Endothelial cell of umbilical vein (primary cell): ENCODE measurements around the gene JARID2. TPM values are rescaled to one million over a fixed set of nuclear protein-coding genes. Genes with fewer than 3 reads are reported as not detected.

Source experiments
- BruUV-seq: library from RNA; stranded (reverse); fragments of 400-500 nt; replicated peaks from 2 replicates; lab custom pipeline; 2021; lab: Mats Ljungman, UMichigan
- CTCF ChIA-PET: fragments of 300-600, 350-600 bp; sonication (Branson Sonifier 250); formaldehyde crosslinking; loops from one replicate; lab custom pipeline; 2021; ENCODE audit warnings: antibody characterized with exemption, inconsistent platforms; lab: Charles Lee
- POLR2A ChIA-PET: fragments of 300-600, 350-600 bp; sonication (Branson Sonifier 250); formaldehyde crosslinking; loops from one replicate; lab custom pipeline; 2021; ENCODE audit warnings: antibody characterized with exemption, inconsistent platforms; lab: Charles Lee
- DNase-seq: peaks from one replicate; pipeline ENCODE4 v3.0.0-alpha.2; 2011; ENCODE audit warnings: low read depth, low spot score
- FAIRE-seq: peaks from 2 replicates; lab custom pipeline; 2011; peaks lifted over from hg19 to GRCh38; lab: Jason Lieb, UNC
- H2AFZ ChIP-seq: 2 replicates; pipeline ENCODE4 v1.6.0; 2012; ENCODE audit warnings: low read depth, low read length, control low read depth, inconsistent platforms
- H3K27ac ChIP-seq: 2 replicates; pipeline ENCODE4 v1.5.1; 2011; ENCODE audit warnings: low read depth, mild to moderate bottlenecking, control low read depth, low read length, moderate library complexity; ENCODE audit not compliant: insufficient read depth
- H3K27me3 ChIP-seq, 2 experiments: 2 replicates each; pipeline versions ENCODE4 v1.6.0 to v1.6.1; 2011; ENCODE audit warnings: low read length in 2 of 2, mixed read lengths in 1 of 2; ENCODE audit not compliant: control insufficient read depth in 2 of 2, insufficient read depth in 2 of 2
- H3K36me3 ChIP-seq, 2 experiments: 2 replicates in 1 of 2; 3 replicates in 1 of 2; pipeline ENCODE4 v1.5.1; 2011; ENCODE audit warnings: low read length in 2 of 2, mild to moderate bottlenecking in 1 of 2, moderate library complexity in 1 of 2; ENCODE audit not compliant: control insufficient read depth in 2 of 2, insufficient read depth in 2 of 2; ENCODE audit errors: extremely low read depth in 1 of 2
- H3K4me1 ChIP-seq: 3 replicates; pipeline ENCODE4 v1.5.1; 2011; ENCODE audit warnings: mild to moderate bottlenecking, low read length; ENCODE audit not compliant: control insufficient read depth, insufficient read depth; ENCODE audit errors: extremely low read depth
- H3K4me2 ChIP-seq: 2 replicates; pipeline ENCODE4 v1.6.1; 2011; ENCODE audit warnings: low read length, control low read depth, mixed read lengths; ENCODE audit not compliant: insufficient read depth
- H3K4me3 ChIP-seq, 3 experiments: fragments of 200-600 bp in 1 of 3; sonication (generic), shearing (Covaris generic) in 1 of 3; replicated peaks in 1 of 3; 2 replicates each; pipeline ENCODE4 v1.5.1; 2011 to 2016; ENCODE audit warnings: control low read depth in 3 of 3, low read length in 3 of 3, mild to moderate bottlenecking in 2 of 3, inconsistent platforms in 1 of 3, low read depth in 1 of 3, moderate library complexity in 1 of 3; ENCODE audit not compliant: insufficient read depth in 1 of 3
- H3K79me2 ChIP-seq: 2 replicates; pipeline ENCODE4 v1.6.0; 2012; ENCODE audit warnings: low read length, inconsistent platforms; ENCODE audit not compliant: control insufficient read depth, insufficient read depth
- H3K9ac ChIP-seq: replicated peaks from 2 replicates; pipeline ENCODE3; 2011; ENCODE audit warnings: low read length, control low read depth; ENCODE audit not compliant: insufficient read depth; ENCODE audit errors: extremely low read depth
- H3K9me1 ChIP-seq: replicated peaks from 3 replicates; pipeline ENCODE4 v1.6.0; 2011; ENCODE audit warnings: mild to moderate bottlenecking, low read length; ENCODE audit not compliant: control insufficient read depth, insufficient read depth; ENCODE audit errors: extremely low read depth
- H3K9me3 ChIP-seq: replicated peaks from 2 replicates; pipeline ENCODE4 v1.5.1; 2012; ENCODE audit warnings: low read length, inconsistent platforms; ENCODE audit not compliant: control insufficient read depth, insufficient read depth
- H4K20me1 ChIP-seq: replicated peaks from 2 replicates; pipeline ENCODE3; 2011; ENCODE audit warnings: mild to moderate bottlenecking, low read length; ENCODE audit not compliant: control insufficient read depth, insufficient read depth; ENCODE audit errors: extremely low read depth
- CTCF ChIP-seq, 2 donors: IDR thresholded peaks; 1 replicate in 1 of 2; 2 replicates in 1 of 2; pipeline ENCODE4 v1.5.1; 2011; ENCODE audit warnings: low read length in 2 of 2, mild to moderate bottlenecking in 2 of 2, moderate library complexity in 2 of 2, control low read depth in 1 of 2, inconsistent platforms in 1 of 2, low read depth in 1 of 2; ENCODE audit not compliant: insufficient read depth in 1 of 2; ENCODE audit errors: extremely low read depth in 1 of 2
- EZH2 ChIP-seq: IDR thresholded peaks from 2 replicates; pipeline ENCODE4 v1.6.1; 2012; ENCODE audit warnings: borderline replicate concordance, low read depth, mild to moderate bottlenecking, moderate library complexity, low read length, inconsistent platforms; ENCODE audit not compliant: severe bottlenecking
- FOS ChIP-seq: IDR thresholded peaks from 2 replicates; pipeline ENCODE4 v1.6.1; 2011; ENCODE audit warnings: mild to moderate bottlenecking, low read length, moderate library complexity, borderline replicate concordance; ENCODE audit not compliant: insufficient read depth
- GATA2 ChIP-seq: IDR thresholded peaks from 2 replicates; pipeline ENCODE4 v1.7.0; 2011; ENCODE audit warnings: low read depth, mild to moderate bottlenecking, moderate library complexity, mixed read lengths, low read length; ENCODE audit not compliant: insufficient read length, insufficient read depth
- JUN ChIP-seq: IDR thresholded peaks from 2 replicates; pipeline ENCODE4 v1.6.1; 2011; ENCODE audit warnings: borderline replicate concordance, low read depth; ENCODE audit not compliant: insufficient read length, insufficient read depth
- MYC ChIP-seq: IDR thresholded peaks from one replicate; pipeline ENCODE4 v1.6.1; 2011; ENCODE audit warnings: mild to moderate bottlenecking, low read depth, low read length
- POLR2A ChIP-seq: IDR thresholded peaks from 2 replicates; pipeline ENCODE4 v1.6.1; 2012; ENCODE audit warnings: low read depth, mild to moderate bottlenecking, control low read depth, low read length
- POLR2AphosphoS5 ChIP-seq: IDR thresholded peaks from 2 replicates; pipeline ENCODE4 v1.6.1; 2012; ENCODE audit warnings: low read depth, mild to moderate bottlenecking, control low read depth, low read length, moderate library complexity; ENCODE audit not compliant: insufficient read depth
- dilution Hi-C: fragments of 300-500 bp; cut with MboI; formaldehyde crosslinking; loops from one replicate; pipeline ENCODE4 v1.15.0; 2019; ENCODE audit warnings: low sequenced_read_pairs; ENCODE audit not compliant: extremely low pct_ligation_motif_present
- intact Hi-C: fragments of 100-400 bp; cut with micrococcal nuclease; formaldehyde crosslinking; loops from one replicate; pipeline ENCODE4 v1.10.0; 2022
- polyA plus RNA-seq, 4 experiments: library from polyadenylated mRNA; depleted of rRNA in 3 of 4; stranded (reverse) in 3 of 4; unstranded in 1 of 4; fragments of >200 nt; gene quantifications; 2 replicates each; pipeline versions ENCODE4 v1.2.1 to v1.2.3, GENCODE V29; 2011 to 2012; ENCODE audit warnings: missing spikeins in 1 of 4
- total RNA-seq: library from RNA; stranded (reverse); gene quantifications from 2 replicates; pipeline ENCODE4 v1.2.3, GENCODE V29; 2021
- TF ChIP-seq, protein P1 (sequence below): IDR thresholded peaks from 2 replicates; pipeline ENCODE4 v1.6.1; 2011; ENCODE audit not compliant: insufficient read depth, insufficient read length

Gene JARID2
- total and polyA plus RNA-seq, 2 donors (not counting 3 experiments of a cell fraction or from before 2014, with no cell fraction given), result 2.9 to 10.6 TPM

- Histone ChIP-seq H3K27me3 (no peaks in the 10 kb centered on the region), H3K27ac (no peak overlapping the region), H3K4me2 (no peak overlapping the region), H3K4me3 (no peak overlapping the region), H3K9ac (no peak overlapping the region), H3K9me1 (peaks cover 3% of the 10 kb centered on the region), H3K79me2 (peaks cover 3% of the 10 kb centered on the region), H4K20me1 (no peaks in the 10 kb centered on the region), H3K9me3 (no peaks in the 10 kb centered on the region), H3K36me3 (no peaks in the 10 kb centered on the region), H3K4me1 (no peaks in the 10 kb centered on the region), H2AFZ (no peak overlapping the region)
- no TSS peak for BruUV-seq
- intact Hi-C loops (no loop called here), dilution Hi-C loops (no loop called here)
- ChIA-PET POLR2A (no interaction called here), CTCF (no interaction called here)
- TF ChIP-seq JUN, result no peak
- TF ChIP-seq EZH2, result no peak
- TF ChIP-seq FOS, result no peak
- TF ChIP-seq MYC, result no peak
- no peak for TF ChIP-seq CTCF (IDR thresholded peaks at IDR 0.05; ENCODE audit: extremely low read depth in 1 of 2, insufficient read depth in 1 of 2, low read depth in 1 of 2, low read length in 2 of 2)
- TF ChIP-seq POLR2A, result no peak
- TF ChIP-seq POLR2AphosphoS5, result no peak
- TF ChIP-seq GATA2, result no peak
- TF ChIP-seq, protein P1, sequence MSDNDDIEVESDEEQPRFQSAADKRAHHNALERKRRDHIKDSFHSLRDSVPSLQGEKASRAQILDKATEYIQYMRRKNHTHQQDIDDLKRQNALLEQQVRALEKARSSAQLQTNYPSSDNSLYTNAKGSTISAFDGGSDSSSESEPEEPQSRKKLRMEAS, result no peak
- no peak for FAIRE-seq
- no peak for DNase-seq
These were observed 45.3 kb downstream of the JARID2 start for GRCh38 chr6:15290962-15291704.
